ENCODE measurements around the gene CCSER2. TPM values are rescaled to one million over a fixed set of nuclear protein-coding genes. Genes with fewer than 3 reads are reported as not detected.

The CCSER2 gene
- total RNA-seq, 4 donors from 2014 or later, result 50.1 to 71.0 (median 58.4) TPM

- Histone ChIP-seq H3K27me3 (no peaks in the 10 kb centered on the region), H3K36me3 (no peaks in the 10 kb centered on the region), H3K4me1 (peaks cover 8 to 14% of the 10 kb centered on the region in 2 donors), H3K4me3 (replicated peaks in 1 of 3) (no peak overlapping the region), H3K27ac (no peak overlapping the region), H3K9me3 (no peaks in the 10 kb centered on the region)
- no peak for DNase-seq
- intact Hi-C loops (cut with DNase I), result no loop called here
- no peak for TF ChIP-seq CTCF (IDR thresholded peaks at IDR 0.05)
- 55% methylated on average over 2 of the region's 2 CpGs for whole genome bisulfite sequencing, 2 donors
These were observed 87.8 kb downstream of the CCSER2 start for GRCh38 chr10:84416245-84416555.

DNA sequence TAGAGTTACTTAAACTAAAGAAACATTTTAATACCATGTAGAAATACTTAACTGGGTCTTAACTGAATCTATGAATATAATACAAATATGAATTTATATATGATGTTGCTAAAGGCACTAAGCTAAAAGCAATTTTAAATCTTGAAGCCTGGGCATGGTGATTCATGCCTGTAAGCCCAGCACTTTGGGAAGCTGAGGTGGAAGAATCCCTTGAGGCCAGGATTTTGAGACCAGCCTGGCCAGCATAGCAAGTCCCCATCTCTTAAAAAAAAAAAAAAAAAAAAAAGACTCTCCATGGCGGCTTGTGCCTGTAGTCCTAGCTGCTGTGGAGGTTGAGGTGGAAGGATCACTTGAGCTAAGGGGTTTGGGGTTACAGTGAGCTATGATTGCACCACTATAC is 95.3 kb downstream of the CCSER2 start:
- Histone ChIP-seq H3K4me3 (replicated peaks in 1 of 3) (no peak overlapping the region), H3K36me3 (no peaks in the 10 kb centered on the region), H3K4me1 (peaks cover 19 to 28% of the 10 kb centered on the region in 2 donors), H3K27ac (peak overlapping the region; percentile 81 to 90 (median 89)), H3K9me3 (no peaks in the 10 kb centered on the region), H3K27me3 (no peaks in the 10 kb centered on the region)
- WGBS, 2 donors, result 91 to 93% methylated on average over 1 of the region's 1 CpG
- TF ChIP-seq CTCF (IDR thresholded peaks at IDR 0.05) (no peak), POLR2A (IDR thresholded peaks at IDR 0.05) (no peak)
- DNase-seq, result no peak
- intact Hi-C loops (cut with DNase I), result no loop called here

DNA sequence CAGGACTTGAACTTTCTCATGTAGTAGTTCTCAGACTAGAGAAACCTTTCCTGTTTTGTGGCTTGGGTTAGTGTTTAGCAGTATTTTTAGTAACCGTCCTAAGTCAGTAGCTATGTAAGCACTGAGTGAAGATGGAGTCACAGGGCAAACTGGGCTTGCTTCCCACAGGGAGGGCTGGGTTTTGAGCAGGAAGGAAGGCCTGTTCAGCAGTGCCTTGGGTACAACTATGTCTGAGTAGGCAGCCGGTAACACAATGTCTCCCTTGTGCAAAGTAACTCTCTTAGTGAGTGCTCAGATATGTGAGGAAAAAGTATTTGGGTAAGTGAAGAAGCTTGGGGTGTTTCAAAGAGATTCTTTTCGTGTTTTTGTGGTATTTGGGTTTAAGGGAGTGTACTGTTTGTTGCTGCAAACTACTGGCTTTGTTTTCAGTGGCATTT is 96.4 kb downstream of the CCSER2 start:
- DNase-seq, result peak; percentile 95 to 96
- intact Hi-C loops (cut with DNase I), result no loop called here
- WGBS, 2 donors, result 2 to 4% methylated on average over 3 of the region's 3 CpGs
- peak in 1 of 2 donors; percentile 95 for TF ChIP-seq POLR2A (IDR thresholded peaks at IDR 0.05)
- TF ChIP-seq CTCF (IDR thresholded peaks at IDR 0.05), result no peak
- H3K27ac ChIP-seq, result peak overlapping the region; percentile 81 to 90 (median 89)
- no peaks in the 10 kb centered on the region for H3K36me3 ChIP-seq
- no peaks in the 10 kb centered on the region for H3K27me3 ChIP-seq
- peak overlapping the region in 2 of 3 donors; percentile 5 to 14 for H3K4me3 ChIP-seq (replicated peaks in 1 of 3)
- H3K9me3 ChIP-seq, result no peaks in the 10 kb centered on the region
- H3K4me1 ChIP-seq, result peaks cover 27 to 34% of the 10 kb centered on the region in 2 donors

- intact Hi-C loops (cut with DNase I), result no loop called here
- Histone ChIP-seq H3K27ac (peak overlapping the region; percentile 22 to 89 (median 81)), H3K4me1 (peaks cover 37 to 42% of the 10 kb centered on the region in 2 donors), H3K9me3 (no peaks in the 10 kb centered on the region), H3K36me3 (no peaks in the 10 kb centered on the region), H3K4me3 (replicated peaks in 1 of 3) (no peak overlapping the region), H3K27me3 (no peaks in the 10 kb centered on the region)
- no peak for TF ChIP-seq POLR2A (IDR thresholded peaks at IDR 0.05)
- 31 to 34% methylated on average over 5 of the region's 5 CpGs for WGBS, 2 donors
- peak; percentile 44 to 50 for DNase-seq
These were observed 99.7 kb downstream of the CCSER2 start for GRCh38 chr10:84427903-84428650.

DNA sequence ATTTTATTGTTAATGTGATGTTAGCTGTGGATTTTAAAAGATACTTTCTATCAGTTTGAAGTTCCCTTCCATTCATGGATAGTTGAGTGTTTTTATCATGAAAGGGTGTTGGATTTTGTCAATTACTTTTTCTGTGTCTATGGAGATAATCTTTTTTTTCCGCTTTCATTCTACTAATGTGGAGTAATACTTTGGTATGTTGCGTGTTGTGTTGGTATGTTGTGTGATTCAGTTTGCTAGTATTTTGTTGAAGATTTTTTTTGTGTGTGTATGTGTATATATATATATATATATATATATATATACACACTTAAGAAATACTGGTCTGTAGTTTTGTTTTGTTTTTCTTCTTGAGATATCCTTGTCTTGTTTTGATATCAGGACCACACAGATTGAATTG is 100.3 kb downstream of the CCSER2 start:
- Histone ChIP-seq H3K4me3 (replicated peaks in 1 of 3) (no peak overlapping the region), H3K27ac (peak overlapping the region in 2 of 3 donors; percentile 22 to 81), H3K27me3 (no peaks in the 10 kb centered on the region), H3K9me3 (no peaks in the 10 kb centered on the region), H3K4me1 (peaks cover 36 to 42% of the 10 kb centered on the region in 2 donors), H3K36me3 (no peaks in the 10 kb centered on the region)
- 90 to 98% methylated on average over 2 of the region's 2 CpGs for WGBS, 2 donors
- DNase-seq, result no peak
- intact Hi-C loops (cut with DNase I), result no loop called here
- TF ChIP-seq POLR2A (IDR thresholded peaks at IDR 0.05) (no peak), CTCF (IDR thresholded peaks at IDR 0.05) (no peak)

Data from thyroid gland (tissue), 4 donors.